H1 (cell line): ENCODE results near the gene PIK3R6. TPM values are rescaled to one million over a fixed set of nuclear protein-coding genes. Genes with fewer than 3 reads are reported as not detected.

Experiments used
- RXRA ChIP-seq: IDR thresholded peaks from 2 replicates; pipeline ENCODE4 v1.6.1; 2011; ENCODE audit warnings: low read depth, mild to moderate bottlenecking, low read length, moderate library complexity; ENCODE audit not compliant: insufficient read depth
- polyA plus RNA-seq, 7 experiments: library from polyadenylated mRNA; depleted of rRNA in 3 of 7; stranded (reverse) in 5 of 7; unstranded in 2 of 7; fragments of >200 nt in 5 of 7; fragments of 200-250 nt in 2 of 7; gene quantifications; 1 replicate in 5 of 7; 2 replicates in 1 of 7; 4 replicates in 1 of 7; pipeline versions ENCODE4 v1.2.1 to v1.2.3, GENCODE V29; 2011 to 2013; ENCODE audit warnings: missing spikeins in 2 of 7, mixed read lengths in 2 of 7
- total RNA-seq: library from RNA; stranded (reverse); fragmentation: NEBNext Ultra II Directional; extraction: Animal tissue kit (Norgen Biotek cat#: 25700); gene quantifications from 2 replicates; pipeline ENCODE4 v1.2.1, GENCODE V29; 2021

Gene PIK3R6
- total and polyA plus RNA-seq, 2 of the 8 experiments (the other 6 are each of a cell fraction or from before 2014, with no cell fraction given), result 0.24 to 1.2 TPM

- TF ChIP-seq RXRA, result no peak
Observed at GRCh38 chr17:8862213-8863056, 5.0 kb downstream of the PIK3R6 start (continued).
